ENCODE data around the gene SEC11C. TPM values are rescaled to one million over a fixed set of nuclear protein-coding genes. Genes with fewer than 3 reads are reported as not detected.

Gene SEC11C
- total RNA-seq (2014; rRNA removed) (48.8 and 50.6 TPM in 2 replicates), Bru-seq, nascent RNA (percentile 92 among the genes with signal in this experiment), BruChase-seq, experiment 1, labeled RNA remaining after a 6-hour chase (percentile 81 among the genes with signal in this experiment), BruChase-seq, experiment 2, labeled RNA remaining after a 2-hour chase (percentile 77 among the genes with signal in this experiment)
- long read RNA-seq, transcript SEC11C-204 (6 exons, 1,202 nt) = major isoform, 110 of 186 reads
- long read RNA-seq, transcript SEC11C-202 (4 exons, 2,054 nt) = minor isoform, 5 of 186 reads
- long read RNA-seq, partial matches to known transcripts = 51 of 186 reads
- long read RNA-seq, other reads (novel, unspliced or antisense) = 14 of 186 reads

DNA sequence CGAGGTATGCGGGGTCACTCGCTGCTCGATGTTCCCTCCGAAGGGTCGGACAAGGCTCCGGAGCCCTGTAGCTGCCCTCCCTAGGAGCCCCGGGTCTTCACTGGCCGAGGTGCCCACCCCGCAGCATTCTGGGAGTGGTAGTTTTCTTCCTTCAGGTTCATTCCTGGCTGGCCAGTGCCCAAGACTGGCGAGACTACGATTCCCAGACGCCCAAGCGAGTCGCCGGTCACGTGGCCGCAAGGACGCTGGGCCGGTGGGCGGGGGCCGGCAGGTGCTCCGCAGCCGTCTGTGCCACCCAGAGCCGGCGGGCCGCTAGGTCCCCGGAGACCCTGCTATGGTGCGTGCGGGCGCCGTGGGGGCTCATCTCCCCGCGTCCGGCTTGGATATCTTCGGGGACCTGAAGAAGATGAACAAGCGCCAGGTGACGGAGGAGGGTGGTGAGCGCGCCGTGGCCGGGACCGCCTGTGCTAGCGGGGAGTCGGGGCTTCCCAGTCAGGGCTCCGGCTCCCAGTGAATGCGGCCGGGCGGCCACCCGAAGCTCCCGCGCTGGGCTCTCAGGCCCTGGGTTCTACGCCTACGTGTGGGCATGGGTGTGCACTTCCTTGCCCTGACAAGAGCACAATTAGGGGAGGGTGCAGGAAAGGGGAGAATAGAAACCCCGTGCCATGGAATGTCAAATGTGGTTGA lies at the start of gene SEC11C:
SEC11C (plus strand) TSS at position 270 of the 687 bp plus-strand sequence; CDS start at position 335, 65 bp downstream.
- POLR2A ChIA-PET (ENCODE audit: unreplicated experiment) = interaction anchor here (0.6 kb wide), 2 partner anchors 152 to 355 kb away, joined by 3 to 4 read pairs; no protein-coding TSS in a partner anchor
- intact Hi-C loops (cut with micrococcal nuclease) = no loop called here

GRCh38 chr18:59090966-59091603 lies 48.6 kb upstream of the SEC11C start:
- intact Hi-C loops (cut with micrococcal nuclease) = no loop called here
- no peaks in the 10 kb centered on the region for H3K9me3 ChIP-seq (ENCODE audit: low read length)
- no TSS peak for BruUV-seq (replicated peaks)
- no peak overlapping the region for H3K4me3 ChIP-seq (ENCODE audit: low read length)
- peaks cover 23% of the 10 kb centered on the region; the same call in 1 of the 2 replicates for H3K27me3 ChIP-seq (ENCODE audit: low read length)
- H4K20me1 ChIP-seq (ENCODE audit: low read length) = no peaks in the 10 kb centered on the region
- no peak for TF ChIP-seq CTCF (conservative IDR thresholded peaks at IDR 0.05; ENCODE audit: low read depth, low read length)
- no peak for TF ChIP-seq EZH2phosphoT487 (IDR thresholded peaks at IDR 0.05; ENCODE audit: borderline replicate concordance, low read length)
- no peak for TF ChIP-seq EZH2 (IDR thresholded peaks at IDR 0.05; ENCODE audit: low read length, unreplicated experiment)
- ChIA-PET POLR2A (ENCODE audit: unreplicated experiment) (no interaction called here), CTCF (interaction anchor here (1.0 kb wide), 1 partner anchor 21 kb away, joined by 3 read pairs; no protein-coding TSS in a partner anchor)
- no peaks in the 10 kb centered on the region for H3K4me1 ChIP-seq (ENCODE audit: insufficient read depth, low read length)
- H3K79me2 ChIP-seq (ENCODE audit: low read length) = no peaks in the 10 kb centered on the region
- H2AFZ ChIP-seq (ENCODE audit: low read length) = no peak overlapping the region
- no peaks in the 10 kb centered on the region for H3K9me2 ChIP-seq (replicated peaks; ENCODE audit: low read length)
- ATAC-seq (no peak), DNase-seq (no peak)
- no peak overlapping the region for H3K27ac ChIP-seq (ENCODE audit: low read length)
- H3K9ac ChIP-seq (ENCODE audit: low read length) = no peak overlapping the region
- no peaks in the 10 kb centered on the region for H3K36me3 ChIP-seq (ENCODE audit: low read depth, low read length)
- no peak overlapping the region for H3K4me2 ChIP-seq (ENCODE audit: low read length)
- no peaks in the 10 kb centered on the region for H3F3A ChIP-seq (ENCODE audit: low read length, unreplicated experiment)

More for the DNA sequence above, at the start of gene SEC11C:
- H4K20me1 ChIP-seq (ENCODE audit: low read length) = 0 out of 2 replicates have a peak, but pooled peaks cover 4% of the 10 kb centered on the region
- peak within 1 kb of the TSS; percentile 86 for H3K4me3 ChIP-seq (ENCODE audit: low read length)
- CTCF ChIA-PET = no interaction called here
- TF ChIP-seq EZH2phosphoT487 (IDR thresholded peaks at IDR 0.05; ENCODE audit: borderline replicate concordance, low read length) = no peak
- TF ChIP-seq CTCF (conservative IDR thresholded peaks at IDR 0.05; ENCODE audit: low read depth, low read length) = no peak
- no peak for TF ChIP-seq EZH2 (IDR thresholded peaks at IDR 0.05; ENCODE audit: low read length, unreplicated experiment)
- no peaks in the 10 kb centered on the region for H3F3A ChIP-seq (ENCODE audit: low read length, unreplicated experiment)
- peak; percentile 97 for DNase-seq
- peaks cover 40% of the 10 kb centered on the region for H3K79me2 ChIP-seq (ENCODE audit: low read length)
- peak within 1 kb of the TSS; percentile 50 for H3K27ac ChIP-seq (ENCODE audit: low read length)
- no peaks in the 10 kb centered on the region for H3K36me3 ChIP-seq (ENCODE audit: low read depth, low read length)
- ATAC-seq = peak; percentile 95
- H2AFZ ChIP-seq (ENCODE audit: low read length) = peak within 1 kb of the TSS; percentile 80
- no peaks in the 10 kb centered on the region for H3K9me2 ChIP-seq (replicated peaks; ENCODE audit: low read length)
- peaks cover 10% of the 10 kb centered on the region for H3K4me1 ChIP-seq (ENCODE audit: insufficient read depth, low read length)
- peak within 1 kb of the TSS; percentile 96 for H3K4me2 ChIP-seq (ENCODE audit: low read length)
- no peaks in the 10 kb centered on the region for H3K9me3 ChIP-seq (ENCODE audit: low read length)
- BruUV-seq (replicated peaks) = no TSS peak
- peaks cover 28% of the 10 kb centered on the region for H3K27me3 ChIP-seq (ENCODE audit: low read length)
- peak within 1 kb of the TSS; percentile 78 for H3K9ac ChIP-seq (ENCODE audit: low read length)

Measured in PC-3 (cell line).